Omental fat pad (tissue), 4 donors: Measurements from ENCODE around the gene POLR2B. TPM values are rescaled to one million over a fixed set of nuclear protein-coding genes. Genes with fewer than 3 reads are reported as not detected.
"Not testable (repeated sequence)": the region's sequence is repeated elsewhere in the genome, so short reads cannot be mapped to it uniquely, and the experiment has no call there.

Experiments
- ATAC-seq: fragments of 150-250 bp; one replicate; pipeline ENCODE4 v1.9.1; 2016; ENCODE audit warnings: mild to moderate bottlenecking, moderate library complexity; ENCODE audit not compliant: low FRiP score
- DNase-seq: peaks from one replicate; pipeline ENCODE4 v3.0.0-alpha.2; 2019; ENCODE audit warnings: low spot score
- CTCF ChIP-seq, 3 donors: fragments of 450-650 bp; IDR thresholded peaks; one replicate each; pipeline ENCODE4 v1.5.1; 2016 to 2017; ENCODE audit warnings: antibody characterized with exemption in 3 of 3, mild to moderate bottlenecking in 3 of 3, moderate library complexity in 2 of 3
- total RNA-seq, 4 donors: library from RNA; depleted of rRNA; stranded (reverse); fragments of >200 nt; gene quantifications; one replicate each; pipeline ENCODE4 v1.1.0, GENCODE V29; 2016

Gene POLR2B
- total RNA-seq, 4 donors from 2014 or later = 47.7 to 92.5 (median 62.2) TPM

GRCh38 chr4:57040510-57040909 lies 61.8 kb downstream of the POLR2B start:
- no peak for ATAC-seq
- TF ChIP-seq CTCF (IDR thresholded peaks at IDR 0.05) = no peak
- DNase-seq = no peak

- DNase-seq (no peak), ATAC-seq (no peak)
- TF ChIP-seq CTCF (IDR thresholded peaks at IDR 0.05) = no peak
Measured at GRCh38 chr4:57041020-57041419, 62.3 kb downstream of the POLR2B start.

- TF ChIP-seq CTCF (IDR thresholded peaks at IDR 0.05) = no peak
- DNase-seq (no peak), ATAC-seq (no peak)
Measured at GRCh38 chr4:57042711-57043169, 64.0 kb downstream of the POLR2B start.

GRCh38 chr4:57043347-57044251 lies 64.9 kb downstream of the POLR2B start:
- ATAC-seq (peak; percentile 47), DNase-seq (no peak)
- TF ChIP-seq CTCF (IDR thresholded peaks at IDR 0.05) = no peak

- DNase-seq (no peak), ATAC-seq (no peak)
- no peak for TF ChIP-seq CTCF (IDR thresholded peaks at IDR 0.05)
Measured at GRCh38 chr4:57044279-57044678, 65.6 kb downstream of the POLR2B start.

GRCh38 chr4:57044996-57045395 lies 66.3 kb downstream of the POLR2B start:
- ATAC-seq = no peak
- no peak for DNase-seq
- TF ChIP-seq CTCF (IDR thresholded peaks at IDR 0.05) = no peak

GRCh38 chr4:57047046-57047445 lies 68.3 kb downstream of the POLR2B start:
- not testable (repeated sequence) for DNase-seq, ATAC-seq
